H9 (cell line): ENCODE measurements around the gene CACNA1G. TPM values are rescaled to one million over a fixed set of nuclear protein-coding genes. Genes with fewer than 3 reads are reported as not detected.

Source experiments
- DNase-seq: peaks from one replicate; pipeline ENCODE4 v3.0.0-alpha.2; 2017
- H2AFZ ChIP-seq: one replicate; pipeline ENCODE4 v1.6.1; 2013; ENCODE audit warnings: mild to moderate bottlenecking, low read length, control low read depth, moderate library complexity
- H2AK5ac ChIP-seq: 2 replicates; pipeline ENCODE4 v1.6.1; 2013; ENCODE audit warnings: low read length, control low read depth, mixed read lengths; ENCODE audit not compliant: insufficient read length
- H2BK120ac ChIP-seq: one replicate; pipeline ENCODE4 v1.6.1; 2013; ENCODE audit warnings: low read depth, mild to moderate bottlenecking, low read length, control low read depth, inconsistent platforms; ENCODE audit not compliant: poor library complexity, severe bottlenecking
- H2BK12ac ChIP-seq: 2 replicates; pipeline ENCODE4 v1.6.1; 2013; ENCODE audit warnings: low read length, control low read depth, mixed read lengths, low read depth; ENCODE audit not compliant: insufficient read length
- H2BK15ac ChIP-seq: 2 replicates; pipeline ENCODE4 v1.6.1; 2013; ENCODE audit warnings: low read depth, low read length, control low read depth
- H2BK20ac ChIP-seq: one replicate; pipeline ENCODE4 v1.6.1; 2013; ENCODE audit warnings: low read depth, mild to moderate bottlenecking, low read length, control low read depth, inconsistent platforms; ENCODE audit not compliant: poor library complexity, severe bottlenecking
- H2BK5ac ChIP-seq: 2 replicates; pipeline ENCODE4 v1.6.1; 2013; ENCODE audit warnings: low read length, control low read depth, mixed read lengths; ENCODE audit not compliant: insufficient read length
- H3K14ac ChIP-seq: 2 replicates; pipeline ENCODE4 v1.6.1; 2013; ENCODE audit warnings: low read length, control low read depth; ENCODE audit not compliant: insufficient read depth
- H3K18ac ChIP-seq: 2 replicates; pipeline ENCODE4 v1.6.1; 2013; ENCODE audit warnings: low read depth, mild to moderate bottlenecking, mixed read lengths, low read length, control low read depth; ENCODE audit not compliant: insufficient read length
- H3K23ac ChIP-seq: 2 replicates; pipeline ENCODE4 v1.6.1; 2013; ENCODE audit warnings: low read length, control low read depth, mixed read lengths, low read depth; ENCODE audit not compliant: insufficient read length
- H3K23me2 ChIP-seq: 2 replicates; pipeline ENCODE4 v1.6.1; 2013; ENCODE audit warnings: low read depth, mild to moderate bottlenecking, mixed read lengths, low read length, control low read depth; ENCODE audit not compliant: insufficient read length, poor library complexity, severe bottlenecking
- H3K27ac ChIP-seq: 2 replicates; pipeline ENCODE4 v1.5.1; 2013; ENCODE audit warnings: low read length, control low read depth, mixed read lengths, low read depth; ENCODE audit not compliant: insufficient read length
- H3K27me3 ChIP-seq: 2 replicates; pipeline ENCODE4 v1.6.1; 2013; ENCODE audit warnings: low read length, control low read depth, inconsistent platforms; ENCODE audit not compliant: insufficient read depth
- H3K4ac ChIP-seq: 2 replicates; pipeline ENCODE4 v1.6.1; 2013; ENCODE audit warnings: low read depth, mild to moderate bottlenecking, control low read depth, inconsistent platforms, low read length, moderate library complexity
- H3K4me1 ChIP-seq: 2 replicates; pipeline ENCODE4 v1.6.1; 2013; ENCODE audit warnings: low read length, control low read depth, inconsistent platforms; ENCODE audit not compliant: insufficient read depth
- H3K4me2 ChIP-seq: 2 replicates; pipeline ENCODE4 v1.6.1; 2013; ENCODE audit warnings: low read length, control low read depth, mixed read lengths; ENCODE audit not compliant: insufficient read length, insufficient read depth
- H3K56ac ChIP-seq: 2 replicates; pipeline ENCODE4 v1.6.1; 2013; ENCODE audit warnings: low read depth, mild to moderate bottlenecking, mixed read lengths, low read length, control low read depth; ENCODE audit not compliant: insufficient read length
- H3K79me1 ChIP-seq: 2 replicates; pipeline ENCODE4 v1.6.1; 2013; ENCODE audit warnings: low read depth, mild to moderate bottlenecking, moderate library complexity, low read length, control low read depth, inconsistent platforms; ENCODE audit not compliant: insufficient read depth, poor library complexity, severe bottlenecking
- H3K79me2 ChIP-seq: 2 replicates; pipeline ENCODE4 v1.6.1; 2013; ENCODE audit warnings: low read length, control low read depth, inconsistent platforms; ENCODE audit not compliant: insufficient read depth
- H3K9ac ChIP-seq: 2 replicates; pipeline ENCODE4 v1.6.1; 2013; ENCODE audit warnings: low read length, control low read depth, mixed read lengths; ENCODE audit not compliant: insufficient read length; ENCODE audit errors: extremely low read depth
- H3K9me3 ChIP-seq: one replicate; pipeline ENCODE4 v1.6.1; 2013; ENCODE audit warnings: low read depth, low read length, inconsistent platforms; ENCODE audit not compliant: control insufficient read depth
- H3T11ph ChIP-seq: one replicate; pipeline ENCODE4 v1.6.1; 2013; ENCODE audit warnings: mild to moderate bottlenecking, low read length, control low read depth, inconsistent platforms
- H4K20me1 ChIP-seq: one replicate; pipeline ENCODE4 v1.6.1; 2013; ENCODE audit not compliant: control insufficient read depth, insufficient read length, insufficient read depth
- H4K5ac ChIP-seq: 2 replicates; pipeline ENCODE4 v1.6.1; 2013; ENCODE audit warnings: low read depth, mild to moderate bottlenecking, mixed read lengths, low read length, control low read depth; ENCODE audit not compliant: insufficient read length
- H4K8ac ChIP-seq: replicated peaks from 2 replicates; pipeline ENCODE4 v1.6.1; 2013; ENCODE audit warnings: low read length, control low read depth, mixed read lengths, low read depth; ENCODE audit not compliant: insufficient read length
- H4K91ac ChIP-seq: 2 replicates; pipeline ENCODE4 v1.6.1; 2013; ENCODE audit warnings: low read depth, mild to moderate bottlenecking, moderate library complexity, mixed read lengths, low read length, control low read depth; ENCODE audit not compliant: insufficient read length
- H3K27ac Mint-ChIP-seq, 3 experiments: 2 replicates in 2 of 3; 3 replicates in 1 of 3; pipeline ENCODE4 v1.8.0; 2020 to 2021; ENCODE audit warnings: mixed read lengths in 3 of 3, mild to moderate bottlenecking in 1 of 3, moderate library complexity in 1 of 3
- H3K27me3 Mint-ChIP-seq: 2 replicates; pipeline ENCODE4 v1.8.0; 2021; ENCODE audit warnings: low read depth, mild to moderate bottlenecking, moderate library complexity, mixed read lengths
- H3K36me3 Mint-ChIP-seq, 3 experiments: 2 replicates in 2 of 3; 3 replicates in 1 of 3; pipeline ENCODE4 v1.8.0; 2020 to 2021; ENCODE audit warnings: low read depth in 3 of 3, mixed read lengths in 3 of 3; ENCODE audit not compliant: insufficient read depth in 1 of 3
- H3K4me1 Mint-ChIP-seq, 2 experiments: 2 replicates each; pipeline ENCODE4 v1.8.0; 2020; ENCODE audit warnings: mixed read lengths in 2 of 2
- H3K4me3 Mint-ChIP-seq, 2 experiments: 2 replicates in 1 of 2; 3 replicates in 1 of 2; pipeline ENCODE4 v1.8.0; 2020 to 2021; ENCODE audit warnings: mild to moderate bottlenecking in 2 of 2, mixed read lengths in 2 of 2, moderate library complexity in 1 of 2
- H3K9me3 Mint-ChIP-seq, 2 experiments: 2 replicates in 1 of 2; 3 replicates in 1 of 2; pipeline ENCODE4 v1.8.0; 2020; ENCODE audit warnings: mild to moderate bottlenecking in 2 of 2, mixed read lengths in 2 of 2, moderate library complexity in 1 of 2
- CTCF ChIP-seq: fragments of 200-600 bp; sonication (generic); conservative IDR thresholded peaks from 3 replicates; pipeline ENCODE4 v1.8.0; 2021; ENCODE audit warnings: antibody characterized with exemption, mild to moderate bottlenecking
- WGBS: extraction: QIAGEN DNeasy Blood & Tissue Kit; methylation state at CpG from one replicate; pipeline ENCODE4 v1.1.7; 2013; ENCODE audit warnings: missing lambda C conversion rate, low lambda C conversion rate, mixed read lengths; ENCODE audit not compliant: insufficient read length; ENCODE audit errors: extremely low coverage; 5-methylcytosine and 5-hydroxymethylcytosine counted together
- total RNA-seq: library from RNA; stranded (reverse); gene quantifications from 2 replicates; pipeline ENCODE4 v1.2.1, GENCODE V29; 2021

The CACNA1G gene
- total RNA-seq, 1 experiment from 2014 or later, result 1.5 TPM

- no peaks in the 10 kb centered on the region for H3K23me2 ChIP-seq
- H3K14ac ChIP-seq, result no peak overlapping the region
- no peak overlapping the region for H3K27ac ChIP-seq
- no peaks in the 10 kb centered on the region for H3K79me2 ChIP-seq
- H2BK5ac ChIP-seq, result no peak overlapping the region
- H3K27me3 ChIP-seq, result no peaks in the 10 kb centered on the region
- H4K5ac ChIP-seq, result no peak overlapping the region
- H2BK20ac ChIP-seq, result no peak overlapping the region
- H3K56ac ChIP-seq, result no peak overlapping the region
- Mint-ChIP-seq H3K4me3 (no peak overlapping the region), H3K27me3 (peaks cover 3% of the 10 kb centered on the region), H3K4me1 (peaks cover 4 to 5% of the 10 kb centered on the region in 2 experiments; a peak in 3 of 4 replicates), H3K36me3 (no peaks in the 10 kb centered on the region; a peak in 1 of 7 replicates), H3K9me3 (no peaks in the 10 kb centered on the region; a peak in 1 of 5 replicates), H3K27ac (no peak overlapping the region)
- no peak overlapping the region for H3K23ac ChIP-seq
- H3K79me1 ChIP-seq, result no peaks in the 10 kb centered on the region
- no CpG with 5 or more reads among the region's 24 CpGs for WGBS
- no peaks in the 10 kb centered on the region for H3K9me3 ChIP-seq
- H2BK120ac ChIP-seq, result no peak overlapping the region
- no peak overlapping the region for H3K4me2 ChIP-seq
- H4K8ac ChIP-seq, result no peak overlapping the region
- no peak for DNase-seq
- H3K4ac ChIP-seq, result no peak overlapping the region
- no peak overlapping the region for H3T11ph ChIP-seq
- H2AFZ ChIP-seq, result no peak overlapping the region
- no peak overlapping the region for H3K18ac ChIP-seq
- no peak overlapping the region for H2BK12ac ChIP-seq
- H3K9ac ChIP-seq, result no peak overlapping the region
- H4K20me1 ChIP-seq, result no peaks in the 10 kb centered on the region
- H2BK15ac ChIP-seq, result no peak overlapping the region
- TF ChIP-seq CTCF, result no peak
- H3K4me1 ChIP-seq, result no peaks in the 10 kb centered on the region
- no peak overlapping the region for H2AK5ac ChIP-seq
- H4K91ac ChIP-seq, result no peak overlapping the region
These were observed 115.8 kb downstream of the CACNA1G start for GRCh38 chr17:50676065-50676975.

Other genes starting within 250 kb of the CACNA1G start
- 24.0 and 26.4 TPM in 2 replicates for gene XYLT2, start 214.6 kb upstream of the CACNA1G start, total RNA-seq
- gene MRPL27, start 187.5 kb upstream of the CACNA1G start, total RNA-seq, result 85.9 and 91.8 TPM in 2 replicates
- gene EME1, start 187.5 kb upstream of the CACNA1G start, total RNA-seq, result 15.1 and 16.5 TPM in 2 replicates
- gene LRRC59, start 163.2 kb upstream of the CACNA1G start, total RNA-seq, result 105 and 106 TPM in 2 replicates
- gene ACSF2, start 134.5 kb upstream of the CACNA1G start, total RNA-seq, result 12.2 TPM in 2 replicates
- gene CHAD, start 91.8 kb upstream of the CACNA1G start, total RNA-seq, result 0.46 and 0.57 TPM in 2 replicates
- 27.9 and 29.6 TPM in 2 replicates for gene RSAD1, start 81.9 kb upstream of the CACNA1G start, total RNA-seq
- gene MYCBPAP, start 52.3 kb upstream of the CACNA1G start, total RNA-seq, result 1.7 and 1.9 TPM in 2 replicates
- gene EPN3, start 28.0 kb upstream of the CACNA1G start, total RNA-seq, result 1.9 and 2.2 TPM in 2 replicates
- 23.9 and 26.6 TPM in 2 replicates for gene SPATA20, start 13.5 kb upstream of the CACNA1G start, total RNA-seq
- gene ABCC3, start 74.2 kb downstream of the CACNA1G start, total RNA-seq, result 0.31 and 0.59 TPM in 2 replicates
- gene ANKRD40, start 147.2 kb downstream of the CACNA1G start, total RNA-seq, result 54.3 and 56.1 TPM in 2 replicates
- 143 and 154 TPM in 2 replicates for gene LUC7L3, start 158.9 kb downstream of the CACNA1G start, total RNA-seq
- not detected in 2 replicates for gene ANKRD40CL, start 206.8 kb downstream of the CACNA1G start, total RNA-seq